H1 (cell line): ENCODE results near the gene CASQ1. TPM values are rescaled to one million over a fixed set of nuclear protein-coding genes. Genes with fewer than 3 reads are reported as not detected.

Experiments
- RBBP5 ChIP-seq: IDR thresholded peaks from 2 replicates; pipeline ENCODE4 v1.7.1; 2012; ENCODE audit warnings: low read depth, mild to moderate bottlenecking, inconsistent platforms, low read length, moderate library complexity, borderline replicate concordance
- TEAD4 ChIP-seq: IDR thresholded peaks from 2 replicates; pipeline ENCODE4 v1.6.1; 2012; ENCODE audit warnings: low read depth, low read length, inconsistent platforms, mixed read lengths
- polyA plus RNA-seq, 7 experiments: library from polyadenylated mRNA; depleted of rRNA in 3 of 7; stranded (reverse) in 5 of 7; unstranded in 2 of 7; fragments of >200 nt in 5 of 7; fragments of 200-250 nt in 2 of 7; gene quantifications; 1 replicate in 5 of 7; 2 replicates in 1 of 7; 4 replicates in 1 of 7; pipeline versions ENCODE4 v1.2.1 to v1.2.3, GENCODE V29; 2011 to 2013; ENCODE audit warnings: missing spikeins in 2 of 7, mixed read lengths in 2 of 7
- total RNA-seq: library from RNA; stranded (reverse); fragmentation: NEBNext Ultra II Directional; extraction: Animal tissue kit (Norgen Biotek cat#: 25700); gene quantifications from 2 replicates; pipeline ENCODE4 v1.2.1, GENCODE V29; 2021
- TF ChIP-seq, protein P1 (sequence below): fragments of 300-600 bp; sonication (generic); IDR thresholded peaks from 2 replicates; pipeline ENCODE4 v1.7.1; 2012; ENCODE audit warnings: low read length, moderate library complexity, mild to moderate bottlenecking, inconsistent platforms; ENCODE audit not compliant: insufficient replicate concordance
- TF ChIP-seq, protein P2 (sequence below): IDR thresholded peaks from 2 replicates; pipeline ENCODE4 v1.6.1; 2011; ENCODE audit warnings: low read depth, mild to moderate bottlenecking, low read length; ENCODE audit not compliant: insufficient read depth

Gene CASQ1
- total and polyA plus RNA-seq, 2 of the 8 experiments (the other 6 are each of a cell fraction or from before 2014, with no cell fraction given), result 0.80 to 1.3 TPM

DNA sequence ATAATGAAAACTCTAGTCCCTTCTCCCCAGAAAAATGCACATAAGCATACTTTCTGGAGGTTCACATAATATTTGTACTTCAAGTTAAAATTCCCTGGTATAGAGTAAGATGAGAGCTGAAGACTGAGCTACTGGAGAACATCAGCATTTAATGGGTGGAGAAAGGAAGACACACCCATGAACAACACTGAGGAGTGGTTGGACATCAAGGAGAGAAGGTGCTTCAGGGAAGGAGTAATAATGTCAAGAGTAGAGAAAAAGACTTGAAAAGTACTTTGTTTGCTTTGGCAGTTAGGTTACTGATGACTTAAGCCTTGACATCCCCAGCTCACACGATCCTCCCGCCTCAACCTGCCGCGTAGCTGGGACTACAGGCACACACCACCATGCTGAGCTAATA is 36.7 kb downstream of the CASQ1 start (continued):
- TF ChIP-seq, protein P1, sequence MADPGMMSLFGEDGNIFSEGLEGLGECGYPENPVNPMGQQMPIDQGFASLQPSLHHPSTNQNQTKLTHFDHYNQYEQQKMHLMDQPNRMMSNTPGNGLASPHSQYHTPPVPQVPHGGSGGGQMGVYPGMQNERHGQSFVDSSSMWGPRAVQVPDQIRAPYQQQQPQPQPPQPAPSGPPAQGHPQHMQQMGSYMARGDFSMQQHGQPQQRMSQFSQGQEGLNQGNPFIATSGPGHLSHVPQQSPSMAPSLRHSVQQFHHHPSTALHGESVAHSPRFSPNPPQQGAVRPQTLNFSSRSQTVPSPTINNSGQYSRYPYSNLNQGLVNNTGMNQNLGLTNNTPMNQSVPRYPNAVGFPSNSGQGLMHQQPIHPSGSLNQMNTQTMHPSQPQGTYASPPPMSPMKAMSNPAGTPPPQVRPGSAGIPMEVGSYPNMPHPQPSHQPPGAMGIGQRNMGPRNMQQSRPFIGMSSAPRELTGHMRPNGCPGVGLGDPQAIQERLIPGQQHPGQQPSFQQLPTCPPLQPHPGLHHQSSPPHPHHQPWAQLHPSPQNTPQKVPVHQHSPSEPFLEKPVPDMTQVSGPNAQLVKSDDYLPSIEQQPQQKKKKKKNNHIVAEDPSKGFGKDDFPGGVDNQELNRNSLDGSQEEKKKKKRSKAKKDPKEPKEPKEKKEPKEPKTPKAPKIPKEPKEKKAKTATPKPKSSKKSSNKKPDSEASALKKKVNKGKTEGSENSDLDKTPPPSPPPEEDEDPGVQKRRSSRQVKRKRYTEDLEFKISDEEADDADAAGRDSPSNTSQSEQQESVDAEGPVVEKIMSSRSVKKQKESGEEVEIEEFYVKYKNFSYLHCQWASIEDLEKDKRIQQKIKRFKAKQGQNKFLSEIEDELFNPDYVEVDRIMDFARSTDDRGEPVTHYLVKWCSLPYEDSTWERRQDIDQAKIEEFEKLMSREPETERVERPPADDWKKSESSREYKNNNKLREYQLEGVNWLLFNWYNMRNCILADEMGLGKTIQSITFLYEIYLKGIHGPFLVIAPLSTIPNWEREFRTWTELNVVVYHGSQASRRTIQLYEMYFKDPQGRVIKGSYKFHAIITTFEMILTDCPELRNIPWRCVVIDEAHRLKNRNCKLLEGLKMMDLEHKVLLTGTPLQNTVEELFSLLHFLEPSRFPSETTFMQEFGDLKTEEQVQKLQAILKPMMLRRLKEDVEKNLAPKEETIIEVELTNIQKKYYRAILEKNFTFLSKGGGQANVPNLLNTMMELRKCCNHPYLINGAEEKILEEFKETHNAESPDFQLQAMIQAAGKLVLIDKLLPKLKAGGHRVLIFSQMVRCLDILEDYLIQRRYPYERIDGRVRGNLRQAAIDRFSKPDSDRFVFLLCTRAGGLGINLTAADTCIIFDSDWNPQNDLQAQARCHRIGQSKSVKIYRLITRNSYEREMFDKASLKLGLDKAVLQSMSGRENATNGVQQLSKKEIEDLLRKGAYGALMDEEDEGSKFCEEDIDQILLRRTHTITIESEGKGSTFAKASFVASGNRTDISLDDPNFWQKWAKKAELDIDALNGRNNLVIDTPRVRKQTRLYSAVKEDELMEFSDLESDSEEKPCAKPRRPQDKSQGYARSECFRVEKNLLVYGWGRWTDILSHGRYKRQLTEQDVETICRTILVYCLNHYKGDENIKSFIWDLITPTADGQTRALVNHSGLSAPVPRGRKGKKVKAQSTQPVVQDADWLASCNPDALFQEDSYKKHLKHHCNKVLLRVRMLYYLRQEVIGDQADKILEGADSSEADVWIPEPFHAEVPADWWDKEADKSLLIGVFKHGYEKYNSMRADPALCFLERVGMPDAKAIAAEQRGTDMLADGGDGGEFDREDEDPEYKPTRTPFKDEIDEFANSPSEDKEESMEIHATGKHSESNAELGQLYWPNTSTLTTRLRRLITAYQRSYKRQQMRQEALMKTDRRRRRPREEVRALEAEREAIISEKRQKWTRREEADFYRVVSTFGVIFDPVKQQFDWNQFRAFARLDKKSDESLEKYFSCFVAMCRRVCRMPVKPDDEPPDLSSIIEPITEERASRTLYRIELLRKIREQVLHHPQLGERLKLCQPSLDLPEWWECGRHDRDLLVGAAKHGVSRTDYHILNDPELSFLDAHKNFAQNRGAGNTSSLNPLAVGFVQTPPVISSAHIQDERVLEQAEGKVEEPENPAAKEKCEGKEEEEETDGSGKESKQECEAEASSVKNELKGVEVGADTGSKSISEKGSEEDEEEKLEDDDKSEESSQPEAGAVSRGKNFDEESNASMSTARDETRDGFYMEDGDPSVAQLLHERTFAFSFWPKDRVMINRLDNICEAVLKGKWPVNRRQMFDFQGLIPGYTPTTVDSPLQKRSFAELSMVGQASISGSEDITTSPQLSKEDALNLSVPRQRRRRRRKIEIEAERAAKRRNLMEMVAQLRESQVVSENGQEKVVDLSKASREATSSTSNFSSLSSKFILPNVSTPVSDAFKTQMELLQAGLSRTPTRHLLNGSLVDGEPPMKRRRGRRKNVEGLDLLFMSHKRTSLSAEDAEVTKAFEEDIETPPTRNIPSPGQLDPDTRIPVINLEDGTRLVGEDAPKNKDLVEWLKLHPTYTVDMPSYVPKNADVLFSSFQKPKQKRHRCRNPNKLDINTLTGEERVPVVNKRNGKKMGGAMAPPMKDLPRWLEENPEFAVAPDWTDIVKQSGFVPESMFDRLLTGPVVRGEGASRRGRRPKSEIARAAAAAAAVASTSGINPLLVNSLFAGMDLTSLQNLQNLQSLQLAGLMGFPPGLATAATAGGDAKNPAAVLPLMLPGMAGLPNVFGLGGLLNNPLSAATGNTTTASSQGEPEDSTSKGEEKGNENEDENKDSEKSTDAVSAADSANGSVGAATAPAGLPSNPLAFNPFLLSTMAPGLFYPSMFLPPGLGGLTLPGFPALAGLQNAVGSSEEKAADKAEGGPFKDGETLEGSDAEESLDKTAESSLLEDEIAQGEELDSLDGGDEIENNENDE, result no peak
- TF ChIP-seq RBBP5, result no peak
- no peak for TF ChIP-seq TEAD4
- TF ChIP-seq, protein P2, sequence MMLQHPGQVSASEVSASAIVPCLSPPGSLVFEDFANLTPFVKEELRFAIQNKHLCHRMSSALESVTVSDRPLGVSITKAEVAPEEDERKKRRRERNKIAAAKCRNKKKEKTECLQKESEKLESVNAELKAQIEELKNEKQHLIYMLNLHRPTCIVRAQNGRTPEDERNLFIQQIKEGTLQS, result no peak
